K562 (cell line): Measurements from ENCODE around the gene WDR18. TPM values are rescaled to one million over a fixed set of nuclear protein-coding genes. Genes with fewer than 3 reads are reported as not detected.

Source experiments
- NFIX ChIP-seq: fragments of 250-450 bp; sonication (Bioruptor Pico); IDR thresholded peaks from 2 replicates; pipeline ENCODE4 v1.4.0; 2020; ENCODE audit warnings: low read depth, mild to moderate bottlenecking, moderate library complexity
- PRPF4 ChIP-seq: fragments of 200-400 bp; formaldehyde crosslinking; IDR thresholded peaks from one replicate; pipeline ENCODE4 v1.6.1; 2017; ENCODE audit warnings: low read length, low read depth, mild to moderate bottlenecking; ENCODE audit not compliant: insufficient read depth, poor library complexity, severe bottlenecking
- RFX5 ChIP-seq: IDR thresholded peaks from 2 replicates; pipeline ENCODE4 v1.6.1; 2011; ENCODE audit warnings: low read depth, mild to moderate bottlenecking, improper control_type of control experiment, low read length
- SMARCA4 ChIP-seq: fragments of 450-650 bp; IDR thresholded peaks from 2 replicates; pipeline ENCODE4 v1.6.1; 2016
- TAL1 ChIP-seq: fragments of 450-650 bp; IDR thresholded peaks from 2 replicates; pipeline ENCODE4 v1.6.1; 2016; ENCODE audit warnings: mild to moderate bottlenecking
- ZNF239 ChIP-seq: fragments of 250-450 bp; sonication (Bioruptor Pico); IDR thresholded peaks from 2 replicates; pipeline ENCODE4 v1.4.0; 2020; ENCODE audit warnings: mild to moderate bottlenecking
- ZNF785 ChIP-seq: fragments of 250-450 bp; sonication (Bioruptor Pico); IDR thresholded peaks from 2 replicates; pipeline ENCODE4 v1.4.0; 2020; ENCODE audit warnings: mild to moderate bottlenecking
- polyA plus RNA-seq, 8 experiments: library from polyadenylated mRNA; depleted of rRNA in 4 of 8; stranded (reverse) in 5 of 8; unstranded in 3 of 8; fragments of >200 nt; fragmentation: Nextera tagmentation in 2 of 8; fragmentation: Illumina TruSeq in 1 of 8; extraction: Ambion mirVana in 2 of 8; extraction: Trizol in 1 of 8; gene quantifications; 2 replicates each; pipeline versions ENCODE4 v1.2.1 to v1.2.3, GENCODE V29; 2011 to 2014; ENCODE audit warnings: inconsistent platforms in 1 of 8, missing spikeins in 1 of 8
- total RNA-seq, 7 experiments: library from RNA; depleted of rRNA in 6 of 7; stranded (reverse); fragments of >200 nt in 6 of 7; fragmentation: Illumina TruSeq in 2 of 7; extraction: Trizol in 2 of 7; gene quantifications; 2 replicates each; pipeline versions ENCODE4 v1.2.1 to v1.2.3, GENCODE V29; 2011 to 2021; ENCODE audit warnings: low replicate concordance in 1 of 7
- TF ChIP-seq, protein P1 (sequence below): sonication (generic); formaldehyde crosslinking; IDR thresholded peaks from 2 replicates; pipeline ENCODE4 v1.8.0; 2022; ENCODE audit warnings: missing genetic modification reagents, mild to moderate bottlenecking, moderate library complexity, borderline replicate concordance
- TF ChIP-seq, protein P2 (sequence below): sonication (generic); formaldehyde crosslinking; IDR thresholded peaks from 2 replicates; pipeline ENCODE4 v1.9.0; 2022; ENCODE audit warnings: mild to moderate bottlenecking, missing genetic modification reagents
- TF ChIP-seq, protein P3 (sequence below): IDR thresholded peaks from 2 replicates; pipeline ENCODE4 v1.6.1; 2014; ENCODE audit warnings: antibody characterized with exemption
- TF ChIP-seq, protein P4 (sequence below): fragments of 450-650 bp; IDR thresholded peaks from 2 replicates; pipeline ENCODE4 v1.6.1; 2016; ENCODE audit warnings: low read depth
- TF ChIP-seq, protein P5 (sequence below), 2 experiments: fragments of 450-650 bp in 1 of 2; IDR thresholded peaks; 2 replicates each; pipeline ENCODE4 v1.6.1; 2011 to 2017; ENCODE audit warnings: low read depth in 2 of 2, antibody characterized with exemption in 1 of 2, borderline replicate concordance in 1 of 2, low read length in 1 of 2, mild to moderate bottlenecking in 1 of 2, mixed read lengths in 1 of 2; ENCODE audit not compliant: control insufficient read depth in 1 of 2

WDR18 gene
- total and polyA plus RNA-seq, 9 of the 15 experiments (the other 6 are each of a cell fraction or from before 2014, with no cell fraction given), result 0.65 to 181 (median 30.1) TPM

DNA sequence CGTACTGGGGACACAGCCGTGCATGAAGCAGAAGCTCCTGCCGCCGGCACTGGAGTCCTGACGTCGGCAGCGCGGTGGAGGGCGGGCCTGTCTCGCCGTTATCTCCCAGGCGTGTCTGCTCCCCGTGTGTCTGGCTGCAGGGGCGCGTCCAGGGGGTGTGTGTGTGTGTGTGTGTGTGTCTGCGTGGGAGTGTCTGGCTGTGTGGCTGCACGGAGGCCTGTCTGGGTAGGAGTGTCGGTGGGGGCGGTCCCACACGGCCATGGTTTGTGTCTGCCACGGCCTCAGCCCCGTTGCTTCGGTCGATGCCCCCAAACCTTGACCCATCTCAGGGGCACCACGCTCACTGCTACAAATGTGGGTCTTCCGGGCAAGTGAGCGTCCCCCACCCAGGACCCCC lies 40.0 kb upstream of the WDR18 start (continued):
- TF ChIP-seq PRPF4 (no peak), ZNF239 (CRISPR knock-in tag) (no peak; the same call in 1 of the 2 replicates), RFX5 (no peak), NFIX (CRISPR knock-in tag) (no peak), ZNF785 (CRISPR knock-in tag) (no peak), SMARCA4 (peak; percentile 86), TAL1 (peak; percentile 83)
- TF ChIP-seq, protein P1, sequence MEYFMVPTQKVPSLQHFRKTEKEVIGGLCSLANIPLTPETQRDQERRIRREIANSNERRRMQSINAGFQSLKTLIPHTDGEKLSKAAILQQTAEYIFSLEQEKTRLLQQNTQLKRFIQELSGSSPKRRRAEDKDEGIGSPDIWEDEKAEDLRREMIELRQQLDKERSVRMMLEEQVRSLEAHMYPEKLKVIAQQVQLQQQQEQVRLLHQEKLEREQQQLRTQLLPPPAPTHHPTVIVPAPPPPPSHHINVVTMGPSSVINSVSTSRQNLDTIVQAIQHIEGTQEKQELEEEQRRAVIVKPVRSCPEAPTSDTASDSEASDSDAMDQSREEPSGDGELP (CRISPR knock-in tag), result peak; percentile 96
- TF ChIP-seq, protein P2, sequence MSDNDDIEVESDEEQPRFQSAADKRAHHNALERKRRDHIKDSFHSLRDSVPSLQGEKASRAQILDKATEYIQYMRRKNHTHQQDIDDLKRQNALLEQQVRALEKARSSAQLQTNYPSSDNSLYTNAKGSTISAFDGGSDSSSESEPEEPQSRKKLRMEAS (CRISPR knock-in tag), result peak; percentile 92
- TF ChIP-seq, protein P3, sequence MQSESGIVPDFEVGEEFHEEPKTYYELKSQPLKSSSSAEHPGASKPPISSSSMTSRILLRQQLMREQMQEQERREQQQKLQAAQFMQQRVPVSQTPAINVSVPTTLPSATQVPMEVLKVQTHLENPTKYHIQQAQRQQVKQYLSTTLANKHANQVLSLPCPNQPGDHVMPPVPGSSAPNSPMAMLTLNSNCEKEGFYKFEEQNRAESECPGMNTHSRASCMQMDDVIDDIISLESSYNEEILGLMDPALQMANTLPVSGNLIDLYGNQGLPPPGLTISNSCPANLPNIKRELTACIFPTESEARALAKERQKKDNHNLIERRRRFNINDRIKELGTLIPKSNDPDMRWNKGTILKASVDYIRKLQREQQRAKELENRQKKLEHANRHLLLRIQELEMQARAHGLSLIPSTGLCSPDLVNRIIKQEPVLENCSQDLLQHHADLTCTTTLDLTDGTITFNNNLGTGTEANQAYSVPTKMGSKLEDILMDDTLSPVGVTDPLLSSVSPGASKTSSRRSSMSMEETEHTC, result peak; percentile 27; the same call in 1 of the 2 replicates
- TF ChIP-seq, protein P4, sequence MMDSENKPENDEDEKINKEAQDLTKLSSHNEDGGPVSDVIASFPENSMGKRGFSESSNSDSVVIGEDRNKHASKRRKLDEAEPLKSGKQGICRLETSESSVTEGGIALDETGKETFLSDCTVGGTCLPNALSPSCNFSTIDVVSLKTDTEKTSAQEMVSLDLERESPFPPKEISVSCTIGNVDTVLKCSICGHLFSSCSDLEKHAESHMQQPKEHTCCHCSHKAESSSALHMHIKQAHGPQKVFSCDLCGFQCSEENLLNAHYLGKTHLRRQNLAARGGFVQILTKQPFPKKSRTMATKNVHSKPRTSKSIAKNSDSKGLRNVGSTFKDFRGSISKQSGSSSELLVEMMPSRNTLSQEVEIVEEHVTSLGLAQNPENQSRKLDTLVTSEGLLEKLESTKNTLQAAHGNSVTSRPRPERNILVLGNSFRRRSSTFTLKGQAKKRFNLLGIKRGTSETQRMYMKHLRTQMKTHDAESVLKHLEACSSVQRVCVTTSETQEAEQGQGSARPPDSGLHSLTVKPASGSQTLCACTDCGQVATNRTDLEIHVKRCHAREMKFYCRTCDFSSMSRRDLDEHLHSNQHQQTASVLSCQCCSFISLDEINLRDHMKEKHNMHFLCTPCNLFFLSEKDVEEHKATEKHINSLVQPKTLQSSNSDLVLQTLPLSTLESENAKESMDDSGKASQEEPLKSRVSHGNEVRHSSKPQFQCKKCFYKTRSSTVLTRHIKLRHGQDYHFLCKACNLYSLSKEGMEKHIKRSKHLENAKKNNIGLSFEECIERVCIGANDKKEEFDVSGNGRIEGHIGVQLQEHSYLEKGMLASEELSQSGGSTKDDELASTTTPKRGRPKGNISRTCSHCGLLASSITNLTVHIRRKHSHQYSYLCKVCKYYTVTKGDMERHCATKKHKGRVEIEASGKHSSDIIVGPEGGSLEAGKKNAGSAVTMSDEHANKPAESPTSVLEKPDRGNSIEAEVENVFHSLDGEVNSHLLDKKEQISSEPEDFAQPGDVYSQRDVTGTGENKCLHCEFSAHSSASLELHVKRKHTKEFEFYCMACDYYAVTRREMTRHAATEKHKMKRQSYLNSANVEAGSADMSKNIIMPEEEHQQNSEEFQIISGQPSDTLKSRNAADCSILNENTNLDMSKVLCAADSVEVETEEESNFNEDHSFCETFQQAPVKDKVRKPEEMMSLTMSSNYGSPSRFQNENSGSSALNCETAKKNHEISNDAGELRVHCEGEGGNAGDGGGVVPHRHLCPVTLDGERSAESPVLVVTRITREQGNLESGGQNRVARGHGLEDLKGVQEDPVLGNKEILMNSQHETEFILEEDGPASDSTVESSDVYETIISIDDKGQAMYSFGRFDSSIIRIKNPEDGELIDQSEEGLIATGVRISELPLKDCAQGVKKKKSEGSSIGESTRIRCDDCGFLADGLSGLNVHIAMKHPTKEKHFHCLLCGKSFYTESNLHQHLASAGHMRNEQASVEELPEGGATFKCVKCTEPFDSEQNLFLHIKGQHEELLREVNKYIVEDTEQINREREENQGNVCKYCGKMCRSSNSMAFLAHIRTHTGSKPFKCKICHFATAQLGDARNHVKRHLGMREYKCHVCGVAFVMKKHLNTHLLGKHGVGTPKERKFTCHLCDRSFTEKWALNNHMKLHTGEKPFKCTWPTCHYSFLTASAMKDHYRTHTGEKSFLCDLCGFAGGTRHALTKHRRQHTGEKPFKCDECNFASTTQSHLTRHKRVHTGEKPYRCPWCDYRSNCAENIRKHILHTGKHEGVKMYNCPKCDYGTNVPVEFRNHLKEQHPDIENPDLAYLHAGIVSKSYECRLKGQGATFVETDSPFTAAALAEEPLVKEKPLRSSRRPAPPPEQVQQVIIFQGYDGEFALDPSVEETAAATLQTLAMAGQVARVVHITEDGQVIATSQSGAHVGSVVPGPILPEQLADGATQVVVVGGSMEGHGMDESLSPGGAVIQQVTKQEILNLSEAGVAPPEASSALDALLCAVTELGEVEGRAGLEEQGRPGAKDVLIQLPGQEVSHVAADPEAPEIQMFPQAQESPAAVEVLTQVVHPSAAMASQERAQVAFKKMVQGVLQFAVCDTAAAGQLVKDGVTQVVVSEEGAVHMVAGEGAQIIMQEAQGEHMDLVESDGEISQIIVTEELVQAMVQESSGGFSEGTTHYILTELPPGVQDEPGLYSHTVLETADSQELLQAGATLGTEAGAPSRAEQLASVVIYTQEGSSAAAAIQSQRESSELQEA, result no peak; the same call in 1 of the 2 replicates
- TF ChIP-seq, protein P5, sequence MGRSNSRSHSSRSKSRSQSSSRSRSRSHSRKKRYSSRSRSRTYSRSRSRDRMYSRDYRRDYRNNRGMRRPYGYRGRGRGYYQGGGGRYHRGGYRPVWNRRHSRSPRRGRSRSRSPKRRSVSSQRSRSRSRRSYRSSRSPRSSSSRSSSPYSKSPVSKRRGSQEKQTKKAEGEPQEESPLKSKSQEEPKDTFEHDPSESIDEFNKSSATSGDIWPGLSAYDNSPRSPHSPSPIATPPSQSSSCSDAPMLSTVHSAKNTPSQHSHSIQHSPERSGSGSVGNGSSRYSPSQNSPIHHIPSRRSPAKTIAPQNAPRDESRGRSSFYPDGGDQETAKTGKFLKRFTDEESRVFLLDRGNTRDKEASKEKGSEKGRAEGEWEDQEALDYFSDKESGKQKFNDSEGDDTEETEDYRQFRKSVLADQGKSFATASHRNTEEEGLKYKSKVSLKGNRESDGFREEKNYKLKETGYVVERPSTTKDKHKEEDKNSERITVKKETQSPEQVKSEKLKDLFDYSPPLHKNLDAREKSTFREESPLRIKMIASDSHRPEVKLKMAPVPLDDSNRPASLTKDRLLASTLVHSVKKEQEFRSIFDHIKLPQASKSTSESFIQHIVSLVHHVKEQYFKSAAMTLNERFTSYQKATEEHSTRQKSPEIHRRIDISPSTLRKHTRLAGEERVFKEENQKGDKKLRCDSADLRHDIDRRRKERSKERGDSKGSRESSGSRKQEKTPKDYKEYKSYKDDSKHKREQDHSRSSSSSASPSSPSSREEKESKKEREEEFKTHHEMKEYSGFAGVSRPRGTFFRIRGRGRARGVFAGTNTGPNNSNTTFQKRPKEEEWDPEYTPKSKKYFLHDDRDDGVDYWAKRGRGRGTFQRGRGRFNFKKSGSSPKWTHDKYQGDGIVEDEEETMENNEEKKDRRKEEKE (IDR thresholded peaks at IDR 0.05; ENCODE audit: borderline replicate concordance in 1 of 2, control insufficient read depth in 1 of 2, low read depth in 2 of 2, low read length in 1 of 2), result peak in 1 of 2 experiments; percentile 77; a peak in 1 of 4 replicates
